HL-60 (cell line): ENCODE measurements around the gene SUPT5H.

ENCODE experiments used
- DNase-seq, 2 experiments: peaks; one replicate each; pipeline ENCODE4 v3.0.0-alpha.2; 2010 to 2020; ENCODE audit warnings: low read depth in 1 of 2, low spot score in 1 of 2
- H3K27ac ChIP-seq: fragments of 250-450 bp; sonication (Bioruptor Pico); replicated peaks from 2 replicates; pipeline ENCODE4 v1.5.1; 2020; ENCODE audit warnings: mild to moderate bottlenecking, moderate library complexity
- H3K27me3 ChIP-seq: fragments of 250-450 bp; sonication (Bioruptor Pico); 2 replicates; pipeline ENCODE4 v1.5.1; 2021; ENCODE audit warnings: mild to moderate bottlenecking, moderate library complexity; ENCODE audit not compliant: insufficient read depth, poor library complexity, severe bottlenecking
- H3K4me3 ChIP-seq: replicated peaks from 2 replicates; pipeline ENCODE4 v1.5.1; 2011; ENCODE audit warnings: mild to moderate bottlenecking, control low read depth, low read length; ENCODE audit not compliant: insufficient read depth
- GABPA ChIP-seq: IDR thresholded peaks from 2 replicates; pipeline ENCODE4 v1.6.1; 2012; ENCODE audit warnings: low read depth
- POLR2AphosphoS5 ChIP-seq: IDR thresholded peaks from 2 replicates; pipeline ENCODE4 v1.6.1; 2012; ENCODE audit warnings: low read depth
- SPI1 ChIP-seq: IDR thresholded peaks from 2 replicates; pipeline ENCODE4 v1.6.1; 2012; ENCODE audit warnings: low read depth, mild to moderate bottlenecking, borderline replicate concordance
- TF ChIP-seq, protein P1 (sequence below): IDR thresholded peaks from 2 replicates; pipeline ENCODE4 v1.6.1; 2012; ENCODE audit warnings: low read depth; ENCODE audit not compliant: insufficient replicate concordance
- TF ChIP-seq, protein P2 (sequence below): IDR thresholded peaks from one replicate; pipeline ENCODE4 v1.5.1; 2011; ENCODE audit warnings: low read length, control low read depth, inconsistent platforms; ENCODE audit not compliant: insufficient read depth

SUPT5H gene

DNA sequence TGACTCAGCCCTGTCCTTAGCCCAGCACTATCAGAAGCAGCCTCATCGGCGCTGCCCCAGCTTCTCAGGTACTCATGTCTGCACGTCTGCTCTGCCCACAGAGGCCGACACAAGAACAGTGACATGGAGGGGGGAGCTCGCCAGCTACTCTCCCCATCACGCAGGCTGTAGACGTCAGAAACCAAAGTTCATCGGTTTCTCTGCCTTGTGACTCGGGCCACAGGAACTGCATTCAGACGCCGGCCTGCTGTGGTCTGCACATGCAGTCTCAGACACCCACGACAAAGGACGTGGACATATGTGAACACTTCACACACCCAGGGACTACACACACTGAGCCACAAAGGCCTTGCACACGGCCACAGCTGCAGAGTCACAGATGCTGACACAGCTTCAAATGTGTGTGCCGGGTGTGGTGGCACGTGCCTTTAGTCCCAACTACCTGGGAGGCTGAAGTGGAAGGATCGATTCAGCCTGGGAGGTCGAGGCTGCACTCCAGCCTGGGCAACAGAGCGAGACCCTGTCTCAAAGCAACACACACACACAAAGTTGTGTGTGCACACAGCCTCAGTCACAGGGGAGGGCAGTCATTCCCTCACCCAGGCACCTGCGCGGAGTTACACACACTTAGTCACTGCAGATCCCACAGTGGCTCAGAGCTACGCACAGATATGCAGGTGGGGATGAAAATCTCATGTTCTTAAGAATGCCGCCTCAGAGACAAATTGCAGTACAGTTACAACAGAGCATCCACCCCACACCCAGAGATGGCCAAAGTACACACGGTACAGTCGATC is 43.6 kb upstream of the SUPT5H start:
- no peaks in the 10 kb centered on the region for H3K27me3 ChIP-seq
- peak overlapping the region; percentile 91 for H3K27ac ChIP-seq
- no peak overlapping the region; the same call in 1 of the 2 replicates for H3K4me3 ChIP-seq
- peak in 1 of 2 experiments; percentile 32 for DNase-seq
- TF ChIP-seq GABPA, result no peak
- TF ChIP-seq, protein P1, sequence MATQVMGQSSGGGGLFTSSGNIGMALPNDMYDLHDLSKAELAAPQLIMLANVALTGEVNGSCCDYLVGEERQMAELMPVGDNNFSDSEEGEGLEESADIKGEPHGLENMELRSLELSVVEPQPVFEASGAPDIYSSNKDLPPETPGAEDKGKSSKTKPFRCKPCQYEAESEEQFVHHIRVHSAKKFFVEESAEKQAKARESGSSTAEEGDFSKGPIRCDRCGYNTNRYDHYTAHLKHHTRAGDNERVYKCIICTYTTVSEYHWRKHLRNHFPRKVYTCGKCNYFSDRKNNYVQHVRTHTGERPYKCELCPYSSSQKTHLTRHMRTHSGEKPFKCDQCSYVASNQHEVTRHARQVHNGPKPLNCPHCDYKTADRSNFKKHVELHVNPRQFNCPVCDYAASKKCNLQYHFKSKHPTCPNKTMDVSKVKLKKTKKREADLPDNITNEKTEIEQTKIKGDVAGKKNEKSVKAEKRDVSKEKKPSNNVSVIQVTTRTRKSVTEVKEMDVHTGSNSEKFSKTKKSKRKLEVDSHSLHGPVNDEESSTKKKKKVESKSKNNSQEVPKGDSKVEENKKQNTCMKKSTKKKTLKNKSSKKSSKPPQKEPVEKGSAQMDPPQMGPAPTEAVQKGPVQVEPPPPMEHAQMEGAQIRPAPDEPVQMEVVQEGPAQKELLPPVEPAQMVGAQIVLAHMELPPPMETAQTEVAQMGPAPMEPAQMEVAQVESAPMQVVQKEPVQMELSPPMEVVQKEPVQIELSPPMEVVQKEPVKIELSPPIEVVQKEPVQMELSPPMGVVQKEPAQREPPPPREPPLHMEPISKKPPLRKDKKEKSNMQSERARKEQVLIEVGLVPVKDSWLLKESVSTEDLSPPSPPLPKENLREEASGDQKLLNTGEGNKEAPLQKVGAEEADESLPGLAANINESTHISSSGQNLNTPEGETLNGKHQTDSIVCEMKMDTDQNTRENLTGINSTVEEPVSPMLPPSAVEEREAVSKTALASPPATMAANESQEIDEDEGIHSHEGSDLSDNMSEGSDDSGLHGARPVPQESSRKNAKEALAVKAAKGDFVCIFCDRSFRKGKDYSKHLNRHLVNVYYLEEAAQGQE, result no peak

DNA sequence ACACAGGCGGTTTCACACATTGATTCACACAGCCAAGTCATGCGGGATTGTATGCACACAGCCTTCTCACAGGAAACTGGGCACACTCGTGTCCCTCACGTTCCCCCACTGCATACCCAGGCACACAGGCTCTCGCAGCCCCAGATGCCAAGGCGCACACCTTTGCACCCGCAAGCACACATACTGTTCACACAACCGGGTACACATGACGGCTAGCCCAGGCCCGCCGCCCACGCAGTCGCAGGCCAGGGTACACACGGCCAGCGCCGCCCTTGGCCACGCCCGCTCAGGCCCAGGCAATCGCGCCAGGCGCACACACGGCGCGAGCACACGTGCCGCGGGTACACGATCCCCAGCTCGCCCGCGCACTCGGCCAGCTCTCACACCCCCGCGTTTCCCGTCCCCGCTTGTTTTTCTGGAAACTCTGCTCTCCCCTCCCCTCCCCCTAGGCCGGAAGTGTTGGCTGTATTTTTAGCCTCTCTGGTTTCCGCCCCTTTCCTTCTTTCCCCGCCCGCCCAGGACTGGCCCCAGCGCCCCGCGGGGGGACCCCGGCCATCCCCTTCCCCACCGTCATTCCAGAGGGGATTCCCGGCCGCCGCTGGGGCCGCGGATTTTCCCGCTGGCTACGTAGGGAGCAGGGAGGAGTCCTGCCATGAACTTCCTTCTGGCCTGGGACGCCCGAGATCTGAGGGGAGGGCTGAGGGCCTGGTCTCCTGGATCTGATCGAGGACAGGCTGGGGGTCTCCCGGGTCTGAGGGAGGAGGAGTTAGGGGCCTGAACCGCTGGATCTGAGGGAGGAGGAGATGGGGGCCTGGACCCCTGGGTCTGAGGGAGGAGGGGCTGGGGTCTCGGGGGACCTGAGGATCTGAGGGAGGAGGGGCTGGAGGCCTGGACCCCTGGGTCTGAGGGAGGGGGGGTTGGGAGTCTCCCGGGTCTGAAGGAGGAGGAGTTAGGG is 42.8 kb upstream of the SUPT5H start:
- TF ChIP-seq, protein P1, result peak; percentile 29
- TF ChIP-seq, protein P2, sequence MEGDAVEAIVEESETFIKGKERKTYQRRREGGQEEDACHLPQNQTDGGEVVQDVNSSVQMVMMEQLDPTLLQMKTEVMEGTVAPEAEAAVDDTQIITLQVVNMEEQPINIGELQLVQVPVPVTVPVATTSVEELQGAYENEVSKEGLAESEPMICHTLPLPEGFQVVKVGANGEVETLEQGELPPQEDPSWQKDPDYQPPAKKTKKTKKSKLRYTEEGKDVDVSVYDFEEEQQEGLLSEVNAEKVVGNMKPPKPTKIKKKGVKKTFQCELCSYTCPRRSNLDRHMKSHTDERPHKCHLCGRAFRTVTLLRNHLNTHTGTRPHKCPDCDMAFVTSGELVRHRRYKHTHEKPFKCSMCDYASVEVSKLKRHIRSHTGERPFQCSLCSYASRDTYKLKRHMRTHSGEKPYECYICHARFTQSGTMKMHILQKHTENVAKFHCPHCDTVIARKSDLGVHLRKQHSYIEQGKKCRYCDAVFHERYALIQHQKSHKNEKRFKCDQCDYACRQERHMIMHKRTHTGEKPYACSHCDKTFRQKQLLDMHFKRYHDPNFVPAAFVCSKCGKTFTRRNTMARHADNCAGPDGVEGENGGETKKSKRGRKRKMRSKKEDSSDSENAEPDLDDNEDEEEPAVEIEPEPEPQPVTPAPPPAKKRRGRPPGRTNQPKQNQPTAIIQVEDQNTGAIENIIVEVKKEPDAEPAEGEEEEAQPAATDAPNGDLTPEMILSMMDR, result no peak
- peak; percentile 29; the same call in 1 of the 2 replicates for TF ChIP-seq GABPA
- 0 out of 2 replicates have a peak, but pooled peaks have one; percentile 21 for TF ChIP-seq SPI1
- TF ChIP-seq POLR2AphosphoS5, result peak; percentile 82
- no peaks in the 10 kb centered on the region for H3K27me3 ChIP-seq
- H3K4me3 ChIP-seq, result peak overlapping the region; percentile 28
- DNase-seq, result peak; percentile 89 to 93
- peak overlapping the region; percentile 91 for H3K27ac ChIP-seq

DNA sequence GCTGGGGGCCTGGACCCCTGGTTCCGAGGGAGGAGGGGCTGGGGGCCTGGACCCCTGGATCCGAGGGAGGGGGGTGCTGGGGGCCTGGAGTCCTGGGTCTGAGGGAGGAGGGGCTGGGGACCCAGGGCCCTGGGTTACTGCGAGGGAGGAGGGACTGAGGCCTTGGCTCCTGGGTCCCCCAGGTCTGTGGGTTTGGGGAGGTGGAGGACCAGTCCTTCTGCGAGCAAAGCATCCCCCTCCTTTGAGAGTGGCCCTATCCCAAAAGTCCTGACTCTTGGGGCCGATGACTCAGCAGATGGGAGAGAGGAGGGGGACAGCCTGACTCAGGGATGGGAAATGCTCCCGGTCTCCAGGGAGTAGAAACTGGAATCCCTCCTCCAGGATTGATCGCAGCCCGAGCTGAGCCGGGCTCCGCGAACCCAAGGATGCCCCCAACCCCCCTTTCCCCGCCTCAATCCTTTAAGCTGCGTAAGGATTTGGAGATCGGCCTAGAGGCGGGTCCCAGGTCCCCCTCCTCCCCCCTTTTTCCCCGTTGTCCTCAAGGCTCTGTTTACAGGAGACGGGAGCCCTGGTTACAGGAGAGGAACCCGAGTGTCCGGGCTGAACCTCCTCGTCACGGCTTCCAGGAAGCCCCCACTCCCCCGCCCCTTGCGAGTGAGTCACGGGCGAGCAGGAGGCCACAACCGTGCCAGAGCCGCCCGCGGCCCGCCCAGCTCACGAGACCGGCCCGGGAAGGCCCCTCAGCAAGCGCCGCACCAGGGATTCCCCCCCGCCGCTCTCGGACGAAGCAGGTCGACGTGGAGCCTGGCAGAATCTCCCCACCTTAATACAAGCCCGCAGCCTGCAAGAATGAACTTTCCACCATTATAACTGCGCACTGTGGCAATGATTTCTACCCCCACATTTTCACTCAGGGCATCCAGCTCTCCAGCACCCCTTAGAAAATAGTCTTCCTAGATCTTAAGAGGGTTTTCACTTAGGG is 41.8 kb upstream of the SUPT5H start:
- peak; percentile 83 to 94 for DNase-seq
- peak overlapping the region; percentile 28 for H3K4me3 ChIP-seq
- TF ChIP-seq, protein P1, result no peak
- no peak for TF ChIP-seq SPI1
- no peak for TF ChIP-seq POLR2AphosphoS5
- no peak for TF ChIP-seq GABPA
- TF ChIP-seq, protein P2, result no peak
- H3K27me3 ChIP-seq, result no peaks in the 10 kb centered on the region
- H3K27ac ChIP-seq, result peak overlapping the region; percentile 91
